Sigmoid colon (tissue), 4 donors: ENCODE data around the gene ACP7.

Source experiments
- POLR2A ChIP-seq, 2 donors: fragments of 450-650 bp; IDR thresholded peaks; one replicate each; pipeline ENCODE4 v1.6.1; 2016; ENCODE audit warnings: antibody characterized with exemption in 2 of 2, mild to moderate bottlenecking in 2 of 2, moderate library complexity in 2 of 2
- POLR2AphosphoS5 ChIP-seq, 4 donors: sonication (generic); formaldehyde crosslinking; IDR thresholded peaks; one replicate each; pipeline ENCODE4 v1.6.1; 2017; ENCODE audit warnings: antibody characterized with exemption in 4 of 4

GRCh38 chr19:39146091-39146490 is 61.9 kb downstream of the ACP7 start:
- no peak for TF ChIP-seq POLR2A (IDR thresholded peaks at IDR 0.05)
- TF ChIP-seq POLR2AphosphoS5 (IDR thresholded peaks at IDR 0.05) = no peak
